GM12878 (cell line): ENCODE measurements around the gene GRB10. TPM values are rescaled to one million over a fixed set of nuclear protein-coding genes. Genes with fewer than 3 reads are reported as not detected.

Source experiments
- ATAC-seq: fragments of 200-7000 bp; cut with Tn5 transposase; 3 replicates; pipeline ENCODE4 v1.9.1; 2020; ENCODE audit warnings: mild to moderate bottlenecking, moderate library complexity
- BruUV-seq: library from RNA; stranded (reverse); fragments of 400-500 nt; replicated peaks from 2 replicates; lab custom pipeline; 2021; lab: Mats Ljungman, UMichigan
- CTCF ChIA-PET: fragments of 300-600 bp; sonication (Branson Sonifier 250); formaldehyde crosslinking; extraction: SDS; loops from one replicate; lab custom pipeline; 2021; ENCODE audit warnings: inconsistent platforms; lab: Yijun Ruan, JAX
- POLR2A ChIA-PET: fragments of 350-600 bp; formaldehyde crosslinking; extraction: SDS; loops from one replicate; lab custom pipeline; 2021; ENCODE audit warnings: inconsistent platforms; lab: Charles Lee
- RAD21 ChIA-PET: fragments of 300-600 bp; sonication (Branson Sonifier 250); formaldehyde crosslinking; loops from one replicate; lab custom pipeline; 2023; ENCODE audit warnings: antibody characterized with exemption; ENCODE audit not compliant: unreplicated experiment; lab: Charles Lee
- SMC1A ChIA-PET: fragments of 300-600 bp; sonication (Branson Sonifier 250); formaldehyde crosslinking; loops from one replicate; lab custom pipeline; 2023; ENCODE audit not compliant: unreplicated experiment, uncharacterized antibody; lab: Charles Lee
- DNase-seq: peaks from one replicate; pipeline ENCODE4 v3.0.0-alpha.2; 2011; ENCODE audit warnings: low read depth, low spot score
- FAIRE-seq: peaks from 3 replicates; lab custom pipeline; 2011; peaks lifted over from hg19 to GRCh38; lab: Jason Lieb, UNC
- H2AFZ ChIP-seq: 2 replicates; pipeline ENCODE4 v1.6.0; 2011; ENCODE audit warnings: low read depth, low read length, control low read depth; ENCODE audit not compliant: control insufficient read depth
- H3K27ac ChIP-seq: 2 replicates; pipeline ENCODE4 v1.5.1; 2011; ENCODE audit warnings: control low read depth; ENCODE audit not compliant: control insufficient read depth, insufficient read depth
- H3K27me3 ChIP-seq, 2 experiments: replicated peaks in 1 of 2; 2 replicates each; pipeline versions ENCODE4 v1.6.0 to v1.6.1; 2011; ENCODE audit warnings: low read length in 1 of 2; ENCODE audit not compliant: control insufficient read depth in 2 of 2, insufficient read depth in 2 of 2
- H3K36me3 ChIP-seq, 2 experiments: 2 replicates each; pipeline ENCODE4 v1.5.1; 2011; ENCODE audit warnings: low read length in 1 of 2; ENCODE audit not compliant: control insufficient read depth in 2 of 2, insufficient read depth in 2 of 2
- H3K4me1 ChIP-seq: 2 replicates; pipeline ENCODE4 v1.6.1; 2011; ENCODE audit warnings: mild to moderate bottlenecking, low read length, moderate library complexity, mixed read lengths; ENCODE audit not compliant: control insufficient read depth, insufficient read depth
- H3K4me2 ChIP-seq: 2 replicates; pipeline ENCODE4 v1.6.0; 2011; ENCODE audit warnings: control low read depth; ENCODE audit not compliant: control insufficient read depth, insufficient read depth
- H3K4me3 ChIP-seq: fragments of 200-600 bp; sonication (generic); 2 replicates; pipeline ENCODE4 v1.5.1; 2016
- H3K79me2 ChIP-seq: 2 replicates; pipeline ENCODE4 v1.6.0; 2011; ENCODE audit warnings: low read length; ENCODE audit not compliant: control insufficient read depth, insufficient read depth
- H3K9ac ChIP-seq: 2 replicates; pipeline ENCODE4 v1.8.0; 2011; ENCODE audit warnings: low read length, control low read depth, mixed read lengths; ENCODE audit not compliant: control insufficient read depth, insufficient read depth
- H3K9me3 ChIP-seq: replicated peaks from 3 replicates; pipeline ENCODE4 v1.5.1; 2011; ENCODE audit warnings: mild to moderate bottlenecking, low read length; ENCODE audit not compliant: control insufficient read depth, insufficient read depth
- H4K20me1 ChIP-seq: 2 replicates; pipeline ENCODE4 v1.6.0; 2011; ENCODE audit not compliant: control insufficient read depth, insufficient read depth
- BHLHE40 ChIP-seq, 2 experiments: fragments of 450-650 bp in 1 of 2; IDR thresholded peaks; 2 replicates each; pipeline ENCODE4 v1.6.1; 2011 to 2017; ENCODE audit warnings: low read depth in 2 of 2, borderline replicate concordance in 1 of 2, improper control_type of control experiment in 1 of 2, low read length in 1 of 2, mild to moderate bottlenecking in 1 of 2
- CBFB ChIP-seq: IDR thresholded peaks from 2 replicates; pipeline ENCODE4 v1.6.1; 2016; ENCODE audit warnings: antibody characterized with exemption, low read depth
- CHD2 ChIP-seq: IDR thresholded peaks from 2 replicates; pipeline ENCODE4 v1.6.1; 2011; ENCODE audit warnings: low read depth, low read length, improper control_type of control experiment, borderline replicate concordance
- IRF4 ChIP-seq: IDR thresholded peaks from 2 replicates; pipeline ENCODE4 v1.6.1; 2011; ENCODE audit warnings: low read depth, low read length
- RFX5 ChIP-seq: IDR thresholded peaks from 2 replicates; pipeline ENCODE4 v1.6.1; 2011; ENCODE audit warnings: low read depth, low read length, improper control_type of control experiment
- STAT3 ChIP-seq: IDR thresholded peaks from 2 replicates; pipeline ENCODE4 v1.6.1; 2011; ENCODE audit warnings: low read depth, low read length, improper control_type of control experiment
- SUPT20H ChIP-seq: IDR thresholded peaks from 2 replicates; pipeline ENCODE4 v1.6.1; 2011; ENCODE audit warnings: low read depth, mild to moderate bottlenecking, low read length, moderate library complexity, borderline replicate concordance; ENCODE audit not compliant: control insufficient read depth
- TAF1 ChIP-seq: IDR thresholded peaks from 2 replicates; pipeline ENCODE4 v1.6.1; 2011; ENCODE audit warnings: mild to moderate bottlenecking, low read depth, low read length, borderline replicate concordance
- WGBS: methylation state at CpG from one replicate; pipeline ENCODE4 v1.1.6; 2016; ENCODE audit warnings: low lambda C conversion rate; ENCODE audit not compliant: insufficient replicate concordance, insufficient coverage; ENCODE audit errors: missing lambda C conversion rate; 5-methylcytosine and 5-hydroxymethylcytosine counted together
- in situ Hi-C: fragments of 300-500 bp; cut with MboI; formaldehyde crosslinking; loops from 9 replicates; pipeline ENCODE4 v1.14.3; 2018; ENCODE audit warnings: mixed read lengths
- intact Hi-C: fragments of 100-400 bp; cut with micrococcal nuclease; formaldehyde crosslinking; loops from one replicate; pipeline ENCODE4 v1.14.2; 2022; ENCODE audit not compliant: unreplicated experiment
- polyA plus RNA-seq, 11 experiments: library from polyadenylated mRNA; depleted of rRNA in 4 of 11; unstranded in 6 of 11; stranded (reverse) in 5 of 11; fragments of >200 nt; fragmentation: Nextera tagmentation in 4 of 11; fragmentation: Illumina TruSeq in 1 of 11; extraction: Ambion mirVana in 4 of 11; extraction: Trizol in 1 of 11; gene quantifications; 1 replicate in 1 of 11; 2 replicates in 10 of 11; pipeline versions ENCODE4 v1.2.1 to v1.2.3, GENCODE V29; 2011 to 2016; ENCODE audit warnings: inconsistent platforms in 2 of 11, missing spikeins in 2 of 11, low read depth in 1 of 11
- total RNA-seq, 4 experiments: library from RNA; depleted of rRNA in 3 of 4; stranded (reverse); fragments of >200 nt in 3 of 4; fragmentation: Illumina TruSeq in 1 of 4; extraction: Trizol in 1 of 4; gene quantifications; 2 replicates each; pipeline versions ENCODE4 v1.2.1 to v1.2.3, GENCODE V29; 2013 to 2021
- TF ChIP-seq, protein P1 (sequence below): fragments of 150-350 bp; IDR thresholded peaks from 2 replicates; pipeline ENCODE4 v1.6.1; 2014; ENCODE audit warnings: mild to moderate bottlenecking, low read depth, low read length
- TF ChIP-seq, protein P2 (sequence below): fragments of 450-650 bp; IDR thresholded peaks from 2 replicates; pipeline ENCODE4 v1.6.1; 2017; ENCODE audit warnings: antibody characterized with exemption, mild to moderate bottlenecking, moderate library complexity

Gene GRB10
- total and polyA plus RNA-seq, 10 of the 15 experiments (the other 5 are each of a cell fraction or from before 2014, with no cell fraction given) = 0.04 to 0.33 TPM; not detected in 8

- no peak for TF ChIP-seq SUPT20H
- no peak for TF ChIP-seq IRF4
- TF ChIP-seq CHD2 = no peak
- TF ChIP-seq, all 136 proteins: peak for 0
Measured at GRCh38 chr7:50711271-50712175, 71.2 kb downstream of the GRB10 start (continued).

GRCh38 chr7:50710441-50711154 is 72.1 kb downstream of the GRB10 start:
- Histone ChIP-seq H3K36me3 (no peaks in the 10 kb centered on the region), H3K4me3 (no peak overlapping the region), H3K27ac (no peak overlapping the region), H3K4me1 (no peaks in the 10 kb centered on the region), H3K79me2 (no peaks in the 10 kb centered on the region), H3K27me3 (peaks cover 0 to 2% of the 10 kb centered on the region in 2 experiments; a peak in 2 of 4 replicates), H4K20me1 (no peaks in the 10 kb centered on the region), H3K4me2 (no peak overlapping the region), H2AFZ (no peak overlapping the region), H3K9me3 (no peaks in the 10 kb centered on the region), H3K9ac (no peak overlapping the region)
- POLR2A ChIA-PET = no interaction called here
- intact Hi-C loops = no loop called here
- DNase-seq (no peak), ATAC-seq (no peak), FAIRE-seq (no peak)
- in situ Hi-C loops = no loop called here
- TF ChIP-seq TAF1 (no peak), BHLHE40 (IDR thresholded peaks at IDR 0.05; ENCODE audit: borderline replicate concordance in 1 of 2, low read depth in 2 of 2, low read length in 1 of 2) (no peak), STAT3 (no peak), RFX5 (no peak), CBFB (no peak)
- TF ChIP-seq, protein P1, sequence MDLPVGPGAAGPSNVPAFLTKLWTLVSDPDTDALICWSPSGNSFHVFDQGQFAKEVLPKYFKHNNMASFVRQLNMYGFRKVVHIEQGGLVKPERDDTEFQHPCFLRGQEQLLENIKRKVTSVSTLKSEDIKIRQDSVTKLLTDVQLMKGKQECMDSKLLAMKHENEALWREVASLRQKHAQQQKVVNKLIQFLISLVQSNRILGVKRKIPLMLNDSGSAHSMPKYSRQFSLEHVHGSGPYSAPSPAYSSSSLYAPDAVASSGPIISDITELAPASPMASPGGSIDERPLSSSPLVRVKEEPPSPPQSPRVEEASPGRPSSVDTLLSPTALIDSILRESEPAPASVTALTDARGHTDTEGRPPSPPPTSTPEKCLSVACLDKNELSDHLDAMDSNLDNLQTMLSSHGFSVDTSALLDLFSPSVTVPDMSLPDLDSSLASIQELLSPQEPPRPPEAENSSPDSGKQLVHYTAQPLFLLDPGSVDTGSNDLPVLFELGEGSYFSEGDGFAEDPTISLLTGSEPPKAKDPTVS = no peak
- TF ChIP-seq, protein P2, sequence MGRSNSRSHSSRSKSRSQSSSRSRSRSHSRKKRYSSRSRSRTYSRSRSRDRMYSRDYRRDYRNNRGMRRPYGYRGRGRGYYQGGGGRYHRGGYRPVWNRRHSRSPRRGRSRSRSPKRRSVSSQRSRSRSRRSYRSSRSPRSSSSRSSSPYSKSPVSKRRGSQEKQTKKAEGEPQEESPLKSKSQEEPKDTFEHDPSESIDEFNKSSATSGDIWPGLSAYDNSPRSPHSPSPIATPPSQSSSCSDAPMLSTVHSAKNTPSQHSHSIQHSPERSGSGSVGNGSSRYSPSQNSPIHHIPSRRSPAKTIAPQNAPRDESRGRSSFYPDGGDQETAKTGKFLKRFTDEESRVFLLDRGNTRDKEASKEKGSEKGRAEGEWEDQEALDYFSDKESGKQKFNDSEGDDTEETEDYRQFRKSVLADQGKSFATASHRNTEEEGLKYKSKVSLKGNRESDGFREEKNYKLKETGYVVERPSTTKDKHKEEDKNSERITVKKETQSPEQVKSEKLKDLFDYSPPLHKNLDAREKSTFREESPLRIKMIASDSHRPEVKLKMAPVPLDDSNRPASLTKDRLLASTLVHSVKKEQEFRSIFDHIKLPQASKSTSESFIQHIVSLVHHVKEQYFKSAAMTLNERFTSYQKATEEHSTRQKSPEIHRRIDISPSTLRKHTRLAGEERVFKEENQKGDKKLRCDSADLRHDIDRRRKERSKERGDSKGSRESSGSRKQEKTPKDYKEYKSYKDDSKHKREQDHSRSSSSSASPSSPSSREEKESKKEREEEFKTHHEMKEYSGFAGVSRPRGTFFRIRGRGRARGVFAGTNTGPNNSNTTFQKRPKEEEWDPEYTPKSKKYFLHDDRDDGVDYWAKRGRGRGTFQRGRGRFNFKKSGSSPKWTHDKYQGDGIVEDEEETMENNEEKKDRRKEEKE = no peak
- BruUV-seq = no TSS peak
- CTCF ChIA-PET = no interaction called here
- SMC1A ChIA-PET = no interaction called here
- RAD21 ChIA-PET = no interaction called here
- WGBS = 24% methylated on average over 15 of the region's 15 CpGs
